ENCODE data around the gene ZNF268.

Gene ZNF268

GRCh38 chr12:133181238-133181959 lies at the start of gene ZNF268:
Gene ZNF268 (plus strand): TSS chr12:133181495. CDS start chr12:133181998, 503 bp downstream.
- H3K4me3 ChIP-seq (ENCODE audit: low read depth, low read length): peak within 1 kb of the TSS; percentile 96
- peak; percentile 82 for DNase-seq (ENCODE audit: low read depth)
- TF ChIP-seq CTCF (IDR thresholded peaks at IDR 0.05; ENCODE audit: control insufficient read depth, extremely low read depth, insufficient read depth): peak; percentile 74

- no peak for TF ChIP-seq CTCF (IDR thresholded peaks at IDR 0.05; ENCODE audit: control insufficient read depth, extremely low read depth, insufficient read depth)
- DNase-seq (ENCODE audit: low read depth): no peak
- no peak overlapping the region for H3K4me3 ChIP-seq (ENCODE audit: low read depth, low read length)
Measured at GRCh38 chr12:133135747-133136146, 45.5 kb upstream of the ZNF268 start.

GRCh38 chr12:133145981-133146380 lies 35.3 kb upstream of the ZNF268 start:
- no peak overlapping the region for H3K4me3 ChIP-seq (ENCODE audit: low read depth, low read length)
- no peak for TF ChIP-seq CTCF (IDR thresholded peaks at IDR 0.05; ENCODE audit: control insufficient read depth, extremely low read depth, insufficient read depth)
- no peak for DNase-seq (ENCODE audit: low read depth)

- no peak overlapping the region for H3K4me3 ChIP-seq (ENCODE audit: low read depth, low read length)
- no peak for DNase-seq (ENCODE audit: low read depth)
- no peak for TF ChIP-seq CTCF (IDR thresholded peaks at IDR 0.05; ENCODE audit: control insufficient read depth, extremely low read depth, insufficient read depth)
Measured at GRCh38 chr12:133156125-133156690, 25.1 kb upstream of the ZNF268 start.

- H3K4me3 ChIP-seq (ENCODE audit: low read depth, low read length): no peak overlapping the region
- no peak for TF ChIP-seq CTCF (IDR thresholded peaks at IDR 0.05; ENCODE audit: control insufficient read depth, extremely low read depth, insufficient read depth)
- no peak for DNase-seq (ENCODE audit: low read depth)
Measured at GRCh38 chr12:133165776-133166175, 15.5 kb upstream of the ZNF268 start.

- no peak for DNase-seq (ENCODE audit: low read depth)
- no peak for TF ChIP-seq CTCF (IDR thresholded peaks at IDR 0.05; ENCODE audit: control insufficient read depth, extremely low read depth, insufficient read depth)
- no peak overlapping the region for H3K4me3 ChIP-seq (ENCODE audit: low read depth, low read length)
Measured at GRCh38 chr12:133172491-133172890, 8.8 kb upstream of the ZNF268 start.

Measured in LNCaP clone FGC (cell line).